K562 (cell line): ENCODE data around the gene PALM3. TPM values are rescaled to one million over a fixed set of nuclear protein-coding genes. Genes with fewer than 3 reads are reported as not detected.

Experiments used
- ATAC-seq: fragments of 200-7000 bp; cut with Tn5 transposase; 3 replicates; pipeline ENCODE4 v1.9.1; 2020; ENCODE audit warnings: moderate library complexity
- BruUV-seq: library from RNA; stranded (reverse); fragments of 400-500 nt; replicated peaks from 2 replicates; lab custom pipeline; 2021; lab: Mats Ljungman, UMichigan
- CTCF ChIA-PET: fragments of 300-600 bp; formaldehyde crosslinking; extraction: SDS; loops from one replicate; lab custom pipeline; 2021; ENCODE audit warnings: low intra/inter-chr PET ratio; lab: Yijun Ruan, JAX
- POLR2A ChIA-PET: fragments of 300-600, 350-650 bp; sonication (Branson Sonifier 250); formaldehyde crosslinking; extraction: SDS; loops from one replicate; lab custom pipeline; 2021; ENCODE audit warnings: antibody characterized with exemption, inconsistent platforms; lab: Yijun Ruan, JAX
- DNase-seq, 4 experiments: peaks; one replicate each; pipeline versions ENCODE4 v3.0.0 to v3.0.0-alpha.2; 2011 to 2018; ENCODE audit warnings: low spot score in 3 of 4, mixed read lengths in 3 of 4; ENCODE audit errors: extremely low read depth in 1 of 4
- FAIRE-seq: peaks from 2 replicates; lab custom pipeline; 2011; peaks lifted over from hg19 to GRCh38; lab: Jason Lieb, UNC
- H2AFZ ChIP-seq: 2 replicates; pipeline ENCODE4 v1.6.0; 2011; ENCODE audit warnings: low read depth, low read length, control low read depth, inconsistent platforms
- H3K27ac ChIP-seq: fragments of 200-600 bp; 3 replicates; pipeline ENCODE4 v1.8.0; 2011; ENCODE audit warnings: low read depth, mild to moderate bottlenecking, control low read depth, inconsistent platforms, low read length, moderate library complexity, mixed read lengths; ENCODE audit errors: extremely low read depth
- H3K27me3 ChIP-seq, 2 experiments: fragments of 300-600 bp in 1 of 2; 2 replicates in 1 of 2; 3 replicates in 1 of 2; pipeline versions ENCODE4 v1.6.0 to v1.8.0; 2011; ENCODE audit warnings: inconsistent platforms in 2 of 2, low read length in 2 of 2, mild to moderate bottlenecking in 1 of 2, mixed read lengths in 1 of 2, moderate library complexity in 1 of 2; ENCODE audit not compliant: control insufficient read depth in 2 of 2, insufficient read depth in 2 of 2
- H3K36me3 ChIP-seq: fragments of 300-600 bp; 3 replicates; pipeline ENCODE4 v1.8.0; 2011; ENCODE audit warnings: mild to moderate bottlenecking, low read length, inconsistent platforms; ENCODE audit not compliant: control insufficient read depth, insufficient read depth
- H3K4me1 ChIP-seq, 2 experiments: fragments of 200-600 bp in 1 of 2; replicated peaks in 1 of 2; 2 replicates in 1 of 2; 3 replicates in 1 of 2; pipeline versions ENCODE4 v1.5.1 to v1.8.0; 2011; ENCODE audit warnings: inconsistent platforms in 2 of 2, low read length in 2 of 2, mild to moderate bottlenecking in 1 of 2, mixed read lengths in 1 of 2, moderate library complexity in 1 of 2; ENCODE audit not compliant: control insufficient read depth in 2 of 2, insufficient read depth in 2 of 2
- H3K4me2 ChIP-seq: 2 replicates; pipeline ENCODE4 v1.6.1; 2011; ENCODE audit warnings: low read length, control low read depth, inconsistent platforms, mixed read lengths; ENCODE audit not compliant: insufficient read depth
- H3K4me3 ChIP-seq: fragments of 200-600 bp; sonication (generic), shearing (Covaris generic); 2 replicates; pipeline ENCODE4 v1.5.1; 2016; ENCODE audit warnings: control low read depth, inconsistent platforms
- H3K79me2 ChIP-seq: fragments of 200-600 bp; 3 replicates; pipeline ENCODE4 v1.8.0; 2011; ENCODE audit warnings: low read length, inconsistent platforms; ENCODE audit not compliant: control insufficient read depth, insufficient read depth
- H3K9ac ChIP-seq, 2 experiments: 2 replicates each; pipeline versions ENCODE4 v1.6.0 to v1.6.1; 2011; ENCODE audit warnings: low read depth in 2 of 2, low read length in 2 of 2, control low read depth in 1 of 2, inconsistent platforms in 1 of 2, mild to moderate bottlenecking in 1 of 2, mixed read lengths in 1 of 2; ENCODE audit not compliant: insufficient read depth in 1 of 2
- H3K9me1 ChIP-seq: one replicate; pipeline ENCODE4 v1.6.0; 2011; ENCODE audit warnings: inconsistent platforms, mild to moderate bottlenecking, low read length, moderate library complexity; ENCODE audit not compliant: control insufficient read depth, insufficient read depth
- H3K9me3 ChIP-seq: replicated peaks from 2 replicates; pipeline ENCODE4 v1.5.1; 2011; ENCODE audit warnings: low read depth, low read length, inconsistent platforms; ENCODE audit not compliant: control insufficient read depth, insufficient read depth
- H4K20me1 ChIP-seq: replicated peaks from 2 replicates; pipeline ENCODE4 v1.6.1; 2011; ENCODE audit warnings: low read length, inconsistent platforms, mixed read lengths; ENCODE audit not compliant: control insufficient read depth, insufficient read depth
- CREB1 ChIP-seq, 2 experiments: sonication (generic) in 1 of 2; formaldehyde crosslinking in 1 of 2; IDR thresholded peaks; 2 replicates each; pipeline versions ENCODE4 v1.6.1 to v1.8.0; 2012 to 2022; ENCODE audit warnings: inconsistent platforms in 1 of 2, mild to moderate bottlenecking in 1 of 2, missing genetic modification reagents in 1 of 2, moderate library complexity in 1 of 2
- CREM ChIP-seq: IDR thresholded peaks from 2 replicates; pipeline ENCODE4 v1.6.1; 2014; ENCODE audit warnings: antibody characterized with exemption, low read depth
- CTCF ChIP-seq, 3 experiments: IDR thresholded peaks in 2 of 3; conservative IDR thresholded peaks in 1 of 3; 2 replicates each; pipeline ENCODE4 v1.5.1; 2011 to 2012; ENCODE audit warnings: low read length in 3 of 3, mild to moderate bottlenecking in 3 of 3, control low read depth in 2 of 3, improper control_type of control experiment in 1 of 3, inconsistent platforms in 1 of 3, low read depth in 1 of 3, mixed read lengths in 1 of 3, moderate library complexity in 1 of 3; ENCODE audit not compliant: insufficient read depth in 2 of 3
- CTCFL ChIP-seq: IDR thresholded peaks from 2 replicates; pipeline ENCODE4 v1.6.1; 2011; ENCODE audit warnings: borderline replicate concordance, low read depth, mild to moderate bottlenecking, moderate library complexity, low read length; ENCODE audit not compliant: insufficient read depth, poor library complexity, severe bottlenecking
- ELF4 ChIP-seq: fragments of 450-650 bp; formaldehyde crosslinking; IDR thresholded peaks from 2 replicates; pipeline ENCODE4 v1.4.0; 2022; ENCODE audit warnings: missing genetic modification characterization
- GATAD2A ChIP-seq: fragments of 450-650 bp; IDR thresholded peaks from 2 replicates; pipeline ENCODE4 v1.6.1; 2017
- HNRNPL ChIP-seq: fragments of 200-400 bp; formaldehyde crosslinking; IDR thresholded peaks from 2 replicates; pipeline ENCODE4 v1.6.1; 2017; ENCODE audit warnings: low read depth, mild to moderate bottlenecking, low read length
- JUND ChIP-seq, 2 experiments: IDR thresholded peaks; 2 replicates in 1 of 2; 3 replicates in 1 of 2; pipeline ENCODE4 v1.6.1; 2011; ENCODE audit warnings: borderline replicate concordance in 2 of 2, low read depth in 2 of 2, low read length in 2 of 2, improper control_type of control experiment in 1 of 2, missing biosample characterization in 1 of 2, missing genetic modification characterization in 1 of 2, missing genetic modification reagents in 1 of 2
- RB1 ChIP-seq: fragments of 450-650 bp; IDR thresholded peaks from 2 replicates; pipeline ENCODE4 v1.6.1; 2017; ENCODE audit warnings: low read depth, mild to moderate bottlenecking
- RBM25 ChIP-seq: fragments of 200-400 bp; formaldehyde crosslinking; IDR thresholded peaks from 2 replicates; pipeline ENCODE4 v1.6.1; 2018; ENCODE audit warnings: low read length, low read depth, moderate library complexity; ENCODE audit not compliant: severe bottlenecking
- RFX7 ChIP-seq: fragments of 250-450 bp; sonication (Bioruptor Pico); IDR thresholded peaks from 2 replicates; pipeline ENCODE4 v1.5.1; 2021; ENCODE audit warnings: mild to moderate bottlenecking
- VEZF1 ChIP-seq: fragments of 200-800 bp; sonication (Bioruptor generic); IDR thresholded peaks from 2 replicates; pipeline ENCODE4 v1.6.1; 2017; ENCODE audit warnings: missing genetic modification characterization, missing compliant biosample characterization
- XRCC5 ChIP-seq: fragments of 200-400 bp; formaldehyde crosslinking; IDR thresholded peaks from 2 replicates; pipeline ENCODE4 v1.6.1; 2017; ENCODE audit warnings: low read depth, mild to moderate bottlenecking, low read length
- ZBTB7A ChIP-seq: IDR thresholded peaks from 2 replicates; pipeline ENCODE4 v1.6.1; 2011; ENCODE audit warnings: low read depth, mild to moderate bottlenecking, low read length, moderate library complexity, borderline replicate concordance; ENCODE audit not compliant: control insufficient read depth
- ZFP30 ChIP-seq: fragments of 250-450 bp; sonication (Bioruptor Pico); IDR thresholded peaks from 2 replicates; pipeline ENCODE4 v1.8.0; 2022; ENCODE audit warnings: moderate library complexity, mild to moderate bottlenecking, inconsistent platforms, borderline replicate concordance
- WGBS: fragments of 100-300 bp; shearing (Covaris generic); methylation state at CpG from one replicate; pipeline ENCODE4 v1.1.6; 2016; ENCODE audit warnings: low coverage, mixed read lengths; ENCODE audit not compliant: insufficient coverage; ENCODE audit errors: missing lambda C conversion rate; 5-methylcytosine and 5-hydroxymethylcytosine counted together
- in situ Hi-C: fragments of 300-500 bp; cut with MboI; formaldehyde crosslinking; loops from 4 replicates; pipeline ENCODE4 v1.15.0; 2018; ENCODE audit warnings: inconsistent platforms, mixed read lengths
- intact Hi-C: fragments of 100-400 bp; cut with micrococcal nuclease; formaldehyde crosslinking; loops from 2 replicates; pipeline ENCODE4 v1.14.2; 2022
- polyA plus RNA-seq, 8 experiments: library from polyadenylated mRNA; depleted of rRNA in 4 of 8; stranded (reverse) in 5 of 8; unstranded in 3 of 8; fragments of >200 nt; fragmentation: Nextera tagmentation in 2 of 8; fragmentation: Illumina TruSeq in 1 of 8; extraction: Ambion mirVana in 2 of 8; extraction: Trizol in 1 of 8; gene quantifications; 2 replicates each; pipeline versions ENCODE4 v1.2.1 to v1.2.3, GENCODE V29; 2011 to 2014; ENCODE audit warnings: inconsistent platforms in 1 of 8, missing spikeins in 1 of 8
- total RNA-seq, 7 experiments: library from RNA; depleted of rRNA in 6 of 7; stranded (reverse); fragments of >200 nt in 6 of 7; fragmentation: Illumina TruSeq in 2 of 7; extraction: Trizol in 2 of 7; gene quantifications; 2 replicates each; pipeline versions ENCODE4 v1.2.1 to v1.2.3, GENCODE V29; 2011 to 2021; ENCODE audit warnings: low replicate concordance in 1 of 7

Gene PALM3
- total and polyA plus RNA-seq, 9 of the 15 experiments (the other 6 are each of a cell fraction or from before 2014, with no cell fraction given), result 0.07 to 9.3 (median 3.3) TPM

GRCh38 chr19:14059093-14059480 is 2.8 kb downstream of the PALM3 start:
- DNase-seq, result peak; percentile 60 to 65 (median 62)
- Histone ChIP-seq H3K9me1 (no peaks in the 10 kb centered on the region), H3K36me3 (no peaks in the 10 kb centered on the region), H3K27ac (no peak overlapping the region), H3K79me2 (no peaks in the 10 kb centered on the region), H3K9ac (peak overlapping the region in 1 of 2 experiments; percentile 22; a peak in 1 of 4 replicates), H3K4me2 (peak overlapping the region; percentile 33; the same call in 1 of the 2 replicates), H3K9me3 (no peaks in the 10 kb centered on the region), H3K4me1 (peaks cover 36 to 61% of the 10 kb centered on the region in 2 experiments), H4K20me1 (no peaks in the 10 kb centered on the region), H2AFZ (peak overlapping the region; percentile 67), H3K4me3 (no peak overlapping the region), H3K27me3 (no peaks in the 10 kb centered on the region)
- POLR2A ChIA-PET, result interaction anchor here (0.6 to 2.4 kb wide), 5 partner anchors 27 to 174 kb away, joined by 3 to 8 read pairs (median 4); partner anchors contain the start of genes DCAF15 and IL27RA
- in situ Hi-C loops, result loop anchor here (25.0 kb wide), 1 partner anchor 472 kb away; no protein-coding TSS in a partner anchor
- BruUV-seq, result no TSS peak
- FAIRE-seq, result peak; percentile 52
- WGBS, result 19% methylated on average over 15 of the region's 15 CpGs
- peak; percentile 55; the same call in 2 of the 3 replicates for ATAC-seq
- intact Hi-C loops, result no loop called here
- CTCF ChIA-PET, result interaction anchor here (1.4 kb wide), 1 partner anchor 179 kb away, joined by 3 read pairs; no protein-coding TSS in a partner anchor
- 0 out of 2 replicates have a peak, but pooled peaks have one; percentile 12 for TF ChIP-seq JUND (IDR thresholded peaks at IDR 0.05; ENCODE audit: borderline replicate concordance, low read depth, low read length)
- TF ChIP-seq JUND (tag; IDR thresholded peaks at IDR 0.05; ENCODE audit: borderline replicate concordance, low read depth, low read length), result no peak
- peak; percentile 99 for TF ChIP-seq ZBTB7A
- peak; percentile 23 for TF ChIP-seq RBM25
- no peak for TF ChIP-seq CREB1 (IDR thresholded peaks at IDR 0.05)
- TF ChIP-seq CREB1 (CRISPR knock-in tag; IDR thresholded peaks at IDR 0.05), result peak; percentile 41; the same call in 1 of the 2 replicates
- peak; percentile 68 to 86 (median 76) for TF ChIP-seq CTCF (IDR thresholded peaks at IDR 0.05 in 2 of 3, conservative IDR thresholded peaks at IDR 0.05 in 1 of 3; ENCODE audit: insufficient read depth in 2 of 3, low read depth in 1 of 3, low read length in 3 of 3)
- peak; percentile 62 for TF ChIP-seq CTCFL
- TF ChIP-seq GATAD2A, result peak; percentile 80; the same call in 1 of the 2 replicates
- TF ChIP-seq VEZF1, result 0 out of 2 replicates have a peak, but pooled peaks have one; percentile 24
- 0 out of 2 replicates have a peak, but pooled peaks have one; percentile 34 for TF ChIP-seq RB1
- TF ChIP-seq RFX7 (CRISPR knock-in tag), result no peak
- no peak for TF ChIP-seq ELF4 (CRISPR knock-in tag)
- TF ChIP-seq CREM, result peak; percentile 54; the same call in 1 of the 2 replicates
- no peak for TF ChIP-seq HNRNPL
- 0 out of 2 replicates have a peak, but pooled peaks have one; percentile 12 for TF ChIP-seq XRCC5
- no peak for TF ChIP-seq ZFP30 (CRISPR knock-in tag)
